ENCODE results near the gene TNFSF15.

The TNFSF15 gene

GRCh38 chr9:114771889-114772288 lies 34.0 kb downstream of the TNFSF15 start:
- no peak overlapping the region for H3K27ac ChIP-seq (ENCODE audit: low read depth, low read length)
- H3K36me3 ChIP-seq (ENCODE audit: control insufficient read depth, insufficient read depth, low read length) = no peaks in the 10 kb centered on the region
- no peak overlapping the region for H3K4me3 ChIP-seq (ENCODE audit: low read depth, low read length)
- peaks cover 14% of the 10 kb centered on the region for H3K27me3 ChIP-seq (ENCODE audit: control insufficient read depth, insufficient read depth, low read length)
- no peaks in the 10 kb centered on the region for H3K4me1 ChIP-seq (ENCODE audit: control insufficient read depth, insufficient read depth, low read length)
- H3K9ac ChIP-seq (ENCODE audit: low read length) = no peak overlapping the region
- no peaks in the 10 kb centered on the region for H3K9me3 ChIP-seq (ENCODE audit: control insufficient read depth, insufficient read depth, low read depth, low read length)

- Histone ChIP-seq H3K4me3 (ENCODE audit: low read depth, low read length) (no peak overlapping the region), H3K9ac (ENCODE audit: low read length) (no peak overlapping the region), H3K27ac (ENCODE audit: low read depth, low read length) (no peak overlapping the region), H3K9me3 (ENCODE audit: control insufficient read depth, insufficient read depth, low read depth, low read length) (no peaks in the 10 kb centered on the region), H3K27me3 (ENCODE audit: control insufficient read depth, insufficient read depth, low read length) (peaks cover 14% of the 10 kb centered on the region), H3K4me1 (ENCODE audit: control insufficient read depth, insufficient read depth, low read length) (no peaks in the 10 kb centered on the region), H3K36me3 (ENCODE audit: control insufficient read depth, insufficient read depth, low read length) (no peaks in the 10 kb centered on the region)
Measured at GRCh38 chr9:114770991-114771390, 34.8 kb downstream of the TNFSF15 start.

DNA sequence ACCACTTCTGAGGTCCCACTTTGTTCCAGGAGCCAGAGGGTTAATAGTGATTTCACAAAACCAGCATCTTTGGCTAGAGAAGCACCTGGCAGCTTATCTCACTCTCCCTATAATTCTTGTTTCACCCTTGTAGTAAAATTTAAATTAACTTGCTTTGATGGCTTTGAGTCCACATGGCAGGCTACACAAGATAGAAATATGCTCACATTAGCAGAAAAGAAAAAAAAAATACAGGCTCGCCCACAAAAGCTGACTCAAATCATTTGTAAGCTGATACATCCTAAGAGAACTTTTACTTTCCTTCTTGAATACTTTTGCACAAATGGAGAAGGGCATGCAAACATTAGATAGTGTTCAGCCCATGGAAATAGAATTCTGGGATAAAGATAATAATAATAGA lies 36.2 kb downstream of the TNFSF15 start:
- Histone ChIP-seq H3K27ac (ENCODE audit: low read depth, low read length) (no peak overlapping the region), H3K9me3 (ENCODE audit: control insufficient read depth, insufficient read depth, low read depth, low read length) (no peaks in the 10 kb centered on the region), H3K4me3 (ENCODE audit: low read depth, low read length) (no peak overlapping the region), H3K4me1 (ENCODE audit: control insufficient read depth, insufficient read depth, low read length) (no peaks in the 10 kb centered on the region), H3K36me3 (ENCODE audit: control insufficient read depth, insufficient read depth, low read length) (no peaks in the 10 kb centered on the region), H3K27me3 (ENCODE audit: control insufficient read depth, insufficient read depth, low read length) (peaks cover 14% of the 10 kb centered on the region), H3K9ac (ENCODE audit: low read length) (no peak overlapping the region)

DNA sequence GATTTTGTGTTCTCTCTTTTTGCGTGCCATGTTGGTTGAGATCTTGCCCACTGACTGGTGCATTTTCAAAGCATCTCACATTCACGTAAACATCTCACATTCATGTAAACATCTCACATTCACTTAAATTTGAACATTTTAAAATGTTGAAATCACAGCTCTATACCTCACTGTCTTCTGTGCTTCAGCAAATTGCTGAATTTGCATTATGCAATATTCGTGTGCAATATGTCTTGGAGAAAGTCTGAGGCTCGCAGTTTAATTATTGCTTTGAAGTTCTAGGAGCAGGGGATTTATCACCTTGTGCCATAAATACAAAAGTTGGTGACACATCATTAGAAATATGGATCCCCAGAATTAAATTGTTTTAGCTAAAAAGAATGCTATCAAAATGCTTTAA lies 42.6 kb downstream of the TNFSF15 start:
- Histone ChIP-seq H3K9me3 (ENCODE audit: control insufficient read depth, insufficient read depth, low read depth, low read length) (no peaks in the 10 kb centered on the region; the same call in 1 of the 2 replicates), H3K4me3 (ENCODE audit: low read depth, low read length) (no peak overlapping the region), H3K27ac (ENCODE audit: low read depth, low read length) (no peak overlapping the region), H3K27me3 (ENCODE audit: control insufficient read depth, insufficient read depth, low read length) (peaks cover 12% of the 10 kb centered on the region), H3K36me3 (ENCODE audit: control insufficient read depth, insufficient read depth, low read length) (no peaks in the 10 kb centered on the region), H3K4me1 (ENCODE audit: control insufficient read depth, insufficient read depth, low read length) (peaks cover 3% of the 10 kb centered on the region; the same call in 1 of the 2 replicates), H3K9ac (ENCODE audit: low read length) (no peak overlapping the region)

DNA sequence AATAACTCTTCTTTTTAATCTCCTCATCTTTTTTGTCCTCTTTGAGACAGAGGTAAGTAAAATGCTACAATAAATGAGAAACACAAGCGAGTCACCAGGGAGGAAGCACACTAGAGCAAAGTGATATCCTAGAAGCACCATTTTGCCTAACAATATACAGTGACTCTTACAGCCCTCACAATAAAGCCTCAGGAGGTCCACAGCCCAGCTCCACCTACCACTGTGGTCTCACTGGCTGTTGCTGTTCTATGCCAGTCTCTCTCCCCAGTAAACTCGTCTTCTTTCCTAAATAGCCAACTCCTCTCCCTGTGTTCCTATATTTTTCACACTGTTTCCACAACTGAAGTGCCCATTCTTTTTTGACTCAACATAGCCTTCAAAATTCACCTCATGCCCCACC lies 44.3 kb downstream of the TNFSF15 start:
- H3K36me3 ChIP-seq (ENCODE audit: control insufficient read depth, insufficient read depth, low read length) = no peaks in the 10 kb centered on the region
- H3K4me3 ChIP-seq (ENCODE audit: low read depth, low read length) = no peak overlapping the region
- H3K27ac ChIP-seq (ENCODE audit: low read depth, low read length) = no peak overlapping the region
- H3K9ac ChIP-seq (ENCODE audit: low read length) = no peak overlapping the region
- peaks cover 3% of the 10 kb centered on the region; the same call in 1 of the 2 replicates for H3K4me1 ChIP-seq (ENCODE audit: control insufficient read depth, insufficient read depth, low read length)
- H3K9me3 ChIP-seq (ENCODE audit: control insufficient read depth, insufficient read depth, low read depth, low read length) = no peaks in the 10 kb centered on the region; the same call in 1 of the 2 replicates
- H3K27me3 ChIP-seq (ENCODE audit: control insufficient read depth, insufficient read depth, low read length) = 0 out of 2 replicates have a peak, but pooled peaks cover 2% of the 10 kb centered on the region

GRCh38 chr9:114759512-114760341 lies 46.1 kb downstream of the TNFSF15 start:
- Histone ChIP-seq H3K27ac (ENCODE audit: low read depth, low read length) (no peak overlapping the region), H3K9ac (ENCODE audit: low read length) (no peak overlapping the region), H3K4me3 (ENCODE audit: low read depth, low read length) (no peak overlapping the region), H3K36me3 (ENCODE audit: control insufficient read depth, insufficient read depth, low read length) (no peaks in the 10 kb centered on the region), H3K9me3 (ENCODE audit: control insufficient read depth, insufficient read depth, low read depth, low read length) (no peaks in the 10 kb centered on the region; the same call in 1 of the 2 replicates), H3K4me1 (ENCODE audit: control insufficient read depth, insufficient read depth, low read length) (peaks cover 3% of the 10 kb centered on the region; the same call in 1 of the 2 replicates), H3K27me3 (ENCODE audit: control insufficient read depth, insufficient read depth, low read length) (peaks cover 10% of the 10 kb centered on the region; the same call in 1 of the 2 replicates)

- Histone ChIP-seq H3K4me1 (ENCODE audit: control insufficient read depth, insufficient read depth, low read length) (peaks cover 3% of the 10 kb centered on the region; the same call in 1 of the 2 replicates), H3K36me3 (ENCODE audit: control insufficient read depth, insufficient read depth, low read length) (no peaks in the 10 kb centered on the region), H3K9ac (ENCODE audit: low read length) (no peak overlapping the region), H3K4me3 (ENCODE audit: low read depth, low read length) (no peak overlapping the region), H3K9me3 (ENCODE audit: control insufficient read depth, insufficient read depth, low read depth, low read length) (no peaks in the 10 kb centered on the region; the same call in 1 of the 2 replicates), H3K27ac (ENCODE audit: low read depth, low read length) (no peak overlapping the region), H3K27me3 (ENCODE audit: control insufficient read depth, insufficient read depth, low read length) (peaks cover 10% of the 10 kb centered on the region; the same call in 1 of the 2 replicates)
Measured at GRCh38 chr9:114757984-114758383, 47.9 kb downstream of the TNFSF15 start.

- H3K9me3 ChIP-seq (ENCODE audit: control insufficient read depth, insufficient read depth, low read depth, low read length) = no peaks in the 10 kb centered on the region; the same call in 1 of the 2 replicates
- no peak overlapping the region for H3K27ac ChIP-seq (ENCODE audit: low read depth, low read length)
- H3K4me1 ChIP-seq (ENCODE audit: control insufficient read depth, insufficient read depth, low read length) = peaks cover 3% of the 10 kb centered on the region; the same call in 1 of the 2 replicates
- no peak overlapping the region for H3K9ac ChIP-seq (ENCODE audit: low read length)
- peaks cover 10% of the 10 kb centered on the region; the same call in 1 of the 2 replicates for H3K27me3 ChIP-seq (ENCODE audit: control insufficient read depth, insufficient read depth, low read length)
- H3K4me3 ChIP-seq (ENCODE audit: low read depth, low read length) = no peak overlapping the region
- H3K36me3 ChIP-seq (ENCODE audit: control insufficient read depth, insufficient read depth, low read length) = no peaks in the 10 kb centered on the region
Measured at GRCh38 chr9:114757395-114757794, 48.4 kb downstream of the TNFSF15 start.

- H3K9me3 ChIP-seq (ENCODE audit: control insufficient read depth, insufficient read depth, low read depth, low read length) = no peaks in the 10 kb centered on the region; the same call in 1 of the 2 replicates
- no peaks in the 10 kb centered on the region for H3K36me3 ChIP-seq (ENCODE audit: control insufficient read depth, insufficient read depth, low read length)
- H3K4me1 ChIP-seq (ENCODE audit: control insufficient read depth, insufficient read depth, low read length) = peaks cover 3% of the 10 kb centered on the region; the same call in 1 of the 2 replicates
- H3K27ac ChIP-seq (ENCODE audit: low read depth, low read length) = no peak overlapping the region
- peaks cover 10% of the 10 kb centered on the region; the same call in 1 of the 2 replicates for H3K27me3 ChIP-seq (ENCODE audit: control insufficient read depth, insufficient read depth, low read length)
- no peak overlapping the region for H3K9ac ChIP-seq (ENCODE audit: low read length)
- H3K4me3 ChIP-seq (ENCODE audit: low read depth, low read length) = no peak overlapping the region
Measured at GRCh38 chr9:114756920-114757319, 48.9 kb downstream of the TNFSF15 start.

DNA sequence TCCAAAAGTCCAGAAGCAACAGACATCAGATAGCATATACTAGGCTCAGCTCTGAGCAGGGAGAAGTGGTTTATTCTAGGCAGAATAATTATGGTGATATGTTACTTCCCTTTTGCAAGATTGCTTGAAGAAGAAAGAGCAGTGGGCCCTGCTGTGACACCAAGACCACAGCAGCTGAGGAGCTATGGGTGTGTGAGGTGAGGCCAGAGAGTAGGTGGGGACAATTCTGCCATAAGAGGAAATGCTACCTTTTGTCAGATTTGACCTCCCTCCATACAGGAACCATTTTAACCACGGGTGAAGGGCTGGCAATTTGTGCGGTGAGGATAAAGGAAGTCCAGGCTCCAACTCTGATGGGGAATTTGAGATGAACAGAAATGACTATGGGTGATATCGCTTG lies 51.3 kb downstream of the TNFSF15 start:
- Histone ChIP-seq H3K4me3 (ENCODE audit: low read depth, low read length) (no peak overlapping the region), H3K36me3 (ENCODE audit: control insufficient read depth, insufficient read depth, low read length) (no peaks in the 10 kb centered on the region), H3K27ac (ENCODE audit: low read depth, low read length) (no peak overlapping the region), H3K4me1 (ENCODE audit: control insufficient read depth, insufficient read depth, low read length) (no peaks in the 10 kb centered on the region), H3K27me3 (ENCODE audit: control insufficient read depth, insufficient read depth, low read length) (peaks cover 10% of the 10 kb centered on the region; the same call in 1 of the 2 replicates), H3K9me3 (ENCODE audit: control insufficient read depth, insufficient read depth, low read depth, low read length) (no peaks in the 10 kb centered on the region), H3K9ac (ENCODE audit: low read length) (no peak overlapping the region)

GRCh38 chr9:114746591-114747346 lies 59.1 kb downstream of the TNFSF15 start:
- Histone ChIP-seq H3K27ac (ENCODE audit: low read depth, low read length) (no peak overlapping the region), H3K4me3 (ENCODE audit: low read depth, low read length) (no peak overlapping the region), H3K4me1 (ENCODE audit: control insufficient read depth, insufficient read depth, low read length) (no peaks in the 10 kb centered on the region), H3K9ac (ENCODE audit: low read length) (no peak overlapping the region), H3K36me3 (ENCODE audit: control insufficient read depth, insufficient read depth, low read length) (no peaks in the 10 kb centered on the region), H3K27me3 (ENCODE audit: control insufficient read depth, insufficient read depth, low read length) (no peaks in the 10 kb centered on the region), H3K9me3 (ENCODE audit: control insufficient read depth, insufficient read depth, low read depth, low read length) (no peaks in the 10 kb centered on the region)

All from HUES6 (cell line).